Iris pigment epithelial cell (primary cell): ENCODE results near the gene TXNDC8.
"Not testable (repeated sequence)": the region's sequence is repeated elsewhere in the genome, so short reads cannot be mapped to it uniquely, and the experiment has no call there.

Source experiments
- DNase-seq: peaks from one replicate; pipeline ENCODE4 v3.0.0-alpha.2; 2011; ENCODE audit warnings: low read depth

The TXNDC8 gene

GRCh38 chr9:110337727-110338126 lies at the start of gene TXNDC8:
Gene TXNDC8 (minus strand): TSS chr9:110337863.
- DNase-seq = peak; percentile 49

DNA sequence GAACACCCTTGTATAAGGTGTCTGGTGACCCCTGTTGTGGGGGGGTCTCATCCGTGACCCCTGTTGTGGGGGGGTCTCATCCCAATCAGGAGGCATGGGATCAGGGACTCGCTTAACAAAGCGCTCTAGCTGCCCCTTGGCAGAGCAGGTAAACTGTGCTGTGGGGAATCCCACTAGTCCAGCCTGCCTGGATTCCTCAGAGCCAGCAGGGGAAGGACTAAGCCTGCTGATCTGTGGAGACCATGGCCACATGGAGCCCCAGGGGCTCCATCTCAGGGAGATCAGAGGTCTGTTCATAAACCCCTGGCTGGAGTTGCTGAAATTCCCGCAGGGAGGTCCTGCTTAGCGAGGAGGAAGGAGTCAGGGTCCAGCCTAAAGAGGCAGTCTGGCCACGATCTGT lies 45.8 kb upstream of the TXNDC8 start:
- DNase-seq = no peak

DNA sequence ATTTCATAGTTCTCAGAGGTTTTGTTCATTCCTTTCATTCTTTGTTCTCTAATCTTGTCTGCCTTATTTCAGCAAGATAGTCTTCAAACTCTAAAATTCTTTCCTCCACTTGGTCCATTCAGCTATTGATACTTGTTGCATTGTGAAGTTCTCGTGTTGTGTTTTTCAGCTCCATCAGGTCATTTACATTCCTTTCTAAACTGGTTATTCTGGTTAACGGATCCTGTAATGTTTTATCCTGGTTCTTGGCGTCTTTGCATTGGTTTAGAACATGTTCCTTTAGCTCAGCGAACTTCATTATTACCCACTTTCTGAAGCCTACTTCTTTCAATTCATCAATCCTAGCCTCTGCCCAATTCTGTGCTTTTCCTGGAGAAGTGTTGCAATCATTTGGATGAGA lies 45.1 kb upstream of the TXNDC8 start:
- DNase-seq = no peak

DNA sequence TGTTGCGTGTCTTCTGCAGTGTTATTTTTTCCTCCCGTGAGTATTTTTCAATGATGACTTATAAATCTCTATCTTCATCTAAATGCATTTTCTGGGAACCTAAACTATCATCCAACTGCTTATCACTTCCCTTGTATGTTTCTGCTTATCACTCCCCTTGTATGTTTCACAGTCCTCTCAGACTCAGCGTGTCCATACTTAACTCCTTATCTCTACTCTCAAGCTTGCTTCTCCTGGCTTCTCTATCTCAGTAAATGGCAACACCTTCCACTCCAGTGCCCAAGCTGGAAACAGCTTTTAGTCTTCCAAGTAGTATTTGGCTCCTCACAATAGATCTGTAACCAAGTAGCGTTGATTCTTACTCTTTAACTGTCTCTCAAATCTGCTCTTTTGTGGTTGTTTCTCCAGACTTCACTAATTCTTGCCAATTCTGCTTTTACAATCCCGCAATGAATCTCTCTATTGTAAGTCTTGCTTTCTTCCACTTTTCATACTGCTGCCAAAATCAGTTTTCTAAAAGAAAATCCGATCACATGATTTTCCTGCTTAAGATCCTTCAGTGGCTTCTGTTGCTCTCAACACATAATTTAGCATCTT lies 33.8 kb upstream of the TXNDC8 start:
- DNase-seq = no peak

DNA sequence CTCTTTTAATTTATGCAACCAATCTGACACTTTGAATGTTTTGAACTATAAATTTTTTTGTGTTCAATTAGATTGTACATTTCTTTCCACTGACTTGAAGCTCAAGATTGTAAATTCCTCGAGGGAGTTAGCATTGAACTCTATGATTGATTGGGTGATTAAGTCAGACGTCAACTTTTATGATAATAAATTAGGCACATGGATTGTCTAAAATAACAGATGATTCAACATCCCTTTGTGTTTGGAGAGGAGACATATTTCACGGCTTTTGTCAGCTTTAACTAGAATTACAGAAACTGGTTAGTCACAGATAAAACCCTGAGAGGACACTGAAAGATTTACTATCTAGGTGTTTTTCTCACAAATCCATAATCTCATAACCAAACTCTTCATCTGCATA lies 32.7 kb upstream of the TXNDC8 start:
- peak; percentile 31 for DNase-seq

DNA sequence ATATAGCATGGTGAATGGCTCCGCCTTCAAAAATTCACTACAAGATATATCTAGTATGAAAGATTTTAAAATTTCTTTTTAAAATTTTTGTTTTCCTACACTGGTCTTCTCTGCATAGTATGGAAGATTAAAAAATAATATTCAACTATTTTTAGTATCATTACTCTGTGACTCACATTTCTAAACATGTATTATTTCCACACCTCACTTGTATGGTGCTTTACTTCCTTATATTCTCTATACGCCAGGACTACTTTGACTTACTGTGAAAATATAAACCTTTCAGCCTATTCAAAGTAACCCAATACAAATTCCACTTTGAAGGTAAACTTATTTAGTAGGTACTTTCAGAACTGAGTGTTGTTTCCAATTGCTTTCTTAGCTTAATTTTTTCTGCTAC lies 26.8 kb upstream of the TXNDC8 start:
- DNase-seq = no peak

- DNase-seq = not testable (repeated sequence)
Observed at GRCh38 chr9:110358992-110359391, 21.3 kb upstream of the TXNDC8 start.

DNA sequence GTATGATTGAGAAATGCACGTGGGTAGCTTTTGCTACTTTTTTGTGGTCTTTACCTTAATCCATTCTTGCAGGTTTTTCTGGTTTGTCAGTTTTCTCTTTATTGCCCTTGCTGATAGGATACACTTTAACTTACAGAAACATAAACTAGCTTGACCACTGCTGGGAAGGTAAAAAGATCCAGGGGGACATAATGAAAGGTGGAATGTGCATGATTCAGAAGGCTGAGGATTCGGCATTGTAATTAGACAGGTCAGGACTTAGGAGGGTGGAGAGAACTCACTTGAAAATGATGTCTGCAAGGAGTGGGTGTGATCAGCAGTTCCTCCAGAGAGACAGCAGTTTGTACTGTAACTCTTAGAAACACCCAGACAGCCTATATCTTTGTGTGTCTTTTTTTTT lies 19.8 kb upstream of the TXNDC8 start:
- no peak for DNase-seq

GRCh38 chr9:110356639-110357395 lies 19.2 kb upstream of the TXNDC8 start:
- no peak for DNase-seq

GRCh38 chr9:110355911-110356310 lies 18.2 kb upstream of the TXNDC8 start:
- no peak for DNase-seq

GRCh38 chr9:110351009-110351467 lies 13.4 kb upstream of the TXNDC8 start:
- peak; percentile 82 for DNase-seq

GRCh38 chr9:110346325-110346724 lies 8.7 kb upstream of the TXNDC8 start:
- no peak for DNase-seq

GRCh38 chr9:110344821-110345220 lies 7.2 kb upstream of the TXNDC8 start:
- DNase-seq = no peak

GRCh38 chr9:110343551-110343950 lies 5.9 kb upstream of the TXNDC8 start:
- no peak for DNase-seq

- DNase-seq = peak; percentile 35
Observed at GRCh38 chr9:110340306-110340705, 2.6 kb upstream of the TXNDC8 start.

- peak; percentile 24 for DNase-seq
Observed at GRCh38 chr9:110338143-110338542, 480 bp upstream of the TXNDC8 start.

- no peak for DNase-seq
Observed at GRCh38 chr9:110336363-110336762, 1.3 kb downstream of the TXNDC8 start.

GRCh38 chr9:110334871-110335270 lies 2.8 kb downstream of the TXNDC8 start:
- no peak for DNase-seq

DNA sequence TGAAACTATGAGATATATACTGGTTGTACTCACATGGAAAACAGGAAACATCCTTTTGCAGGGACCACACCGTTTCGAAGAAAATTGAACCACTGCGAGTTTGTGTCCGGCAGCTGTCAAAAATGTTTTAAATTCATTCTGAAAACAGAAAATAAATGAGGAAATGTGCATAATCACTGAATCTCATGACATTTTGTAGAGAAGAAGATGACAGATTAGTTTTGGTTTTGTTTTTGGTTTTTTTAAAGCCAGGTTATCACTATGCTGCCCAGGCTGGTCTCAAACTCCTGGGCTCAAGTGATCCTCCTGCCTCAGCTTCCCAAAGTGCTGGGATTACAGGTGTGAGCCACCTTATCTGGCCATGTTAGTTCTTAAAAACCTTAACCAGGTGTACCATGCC lies 3.5 kb downstream of the TXNDC8 start:
- DNase-seq = no peak

- no peak for DNase-seq
Observed at GRCh38 chr9:110332766-110333165, 4.9 kb downstream of the TXNDC8 start.

DNA sequence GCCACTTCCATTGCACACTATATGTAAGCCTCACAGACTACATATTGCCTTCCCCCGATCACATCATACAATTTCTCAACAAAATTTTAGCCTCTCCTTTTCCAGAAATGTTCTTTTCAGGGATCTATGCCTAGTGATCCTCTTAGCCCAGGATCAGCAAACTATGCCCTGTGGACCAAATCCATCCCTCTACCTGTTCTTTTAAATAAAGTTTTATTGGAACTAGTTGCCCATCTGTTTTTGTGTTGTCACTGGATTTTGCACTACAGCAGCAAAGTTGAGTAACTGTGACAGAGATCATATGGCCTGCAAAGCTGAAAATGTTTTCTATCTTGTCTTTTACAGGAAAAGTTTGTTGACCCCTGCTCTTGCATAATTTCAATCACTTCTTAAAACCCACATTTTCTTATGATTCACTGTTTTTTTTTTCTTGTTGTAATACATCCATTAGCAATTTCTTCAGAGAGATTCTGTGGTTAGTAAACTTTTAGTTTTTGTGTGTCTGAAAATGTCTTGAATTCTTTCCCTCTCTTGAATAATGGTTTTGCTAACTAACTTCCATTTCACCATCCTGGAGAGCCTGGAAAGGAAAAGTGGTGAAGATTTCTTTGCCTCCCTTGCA lies 7.1 kb downstream of the TXNDC8 start:
- peak; percentile 81 for DNase-seq

DNA sequence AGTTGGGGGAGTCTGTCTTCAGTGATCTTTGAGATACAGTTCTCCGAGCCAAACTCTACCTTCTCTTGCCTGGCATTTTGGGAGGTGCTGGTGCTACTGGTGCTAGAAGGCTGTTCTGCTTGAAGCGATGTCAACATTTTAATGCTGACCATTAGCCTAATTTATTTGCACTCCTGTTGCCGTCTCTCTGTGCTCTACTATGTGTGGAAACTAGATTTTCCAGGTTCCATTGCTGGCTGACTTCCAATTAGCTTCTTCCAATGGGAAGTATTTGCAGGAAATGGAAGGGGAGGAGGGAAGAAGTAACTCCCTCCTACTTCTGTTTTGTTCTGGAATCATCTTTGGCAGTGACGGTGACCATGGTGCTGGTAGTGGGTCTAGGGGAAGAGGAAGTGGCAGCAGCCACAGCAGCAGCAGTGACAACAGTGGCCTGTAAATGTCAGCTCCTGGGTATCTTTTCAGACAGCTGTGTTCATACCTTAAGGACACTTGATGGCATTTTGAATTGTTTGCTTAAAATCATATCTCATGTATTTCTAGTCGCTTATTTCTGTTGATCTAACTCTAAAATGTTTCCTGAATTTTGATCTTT lies 7.9 kb downstream of the TXNDC8 start:
- DNase-seq = no peak

- no peak for DNase-seq
Observed at GRCh38 chr9:110328763-110329162, 8.9 kb downstream of the TXNDC8 start.
